ENCODE results near the gene ACP2.

DNA sequence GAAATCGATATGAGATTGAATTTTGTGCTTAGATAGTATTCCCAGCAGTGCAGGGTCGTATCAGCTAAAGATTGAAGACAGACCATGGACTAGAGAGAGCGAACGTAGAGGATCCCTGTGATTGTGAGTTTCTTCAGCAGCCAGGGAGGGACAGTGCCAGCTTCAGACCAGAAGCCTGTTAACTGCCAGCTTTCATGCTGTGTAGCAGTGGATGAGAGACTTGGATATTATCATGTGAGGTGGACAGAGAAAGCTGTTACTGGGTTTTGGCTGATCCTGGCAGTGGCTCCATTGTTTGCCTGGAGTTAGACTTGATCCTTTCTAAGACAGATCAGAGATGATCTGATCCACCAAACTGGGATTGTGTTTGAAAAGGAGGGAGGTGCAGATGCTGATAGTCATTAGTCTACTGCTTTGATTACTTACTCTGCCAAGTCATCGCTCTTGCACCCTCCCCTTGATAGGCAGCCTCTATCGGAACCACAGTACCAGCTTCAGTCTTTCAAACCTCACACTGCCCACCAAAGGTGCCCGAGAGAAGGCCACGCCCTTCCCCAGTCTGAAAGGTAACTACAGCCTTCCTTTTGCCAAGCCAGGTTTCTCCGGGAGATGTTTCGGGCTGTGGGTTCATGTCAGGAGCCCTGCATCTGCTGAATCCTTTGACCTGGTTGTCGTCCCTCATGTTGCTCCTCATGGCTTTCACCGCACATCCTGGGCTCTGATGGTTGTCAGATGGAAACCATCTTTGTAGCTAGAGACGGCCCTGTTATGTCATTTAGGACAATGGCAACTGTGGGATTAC, 37.6 kb upstream of the ACP2 start:
- TF ChIP-seq, protein P1, sequence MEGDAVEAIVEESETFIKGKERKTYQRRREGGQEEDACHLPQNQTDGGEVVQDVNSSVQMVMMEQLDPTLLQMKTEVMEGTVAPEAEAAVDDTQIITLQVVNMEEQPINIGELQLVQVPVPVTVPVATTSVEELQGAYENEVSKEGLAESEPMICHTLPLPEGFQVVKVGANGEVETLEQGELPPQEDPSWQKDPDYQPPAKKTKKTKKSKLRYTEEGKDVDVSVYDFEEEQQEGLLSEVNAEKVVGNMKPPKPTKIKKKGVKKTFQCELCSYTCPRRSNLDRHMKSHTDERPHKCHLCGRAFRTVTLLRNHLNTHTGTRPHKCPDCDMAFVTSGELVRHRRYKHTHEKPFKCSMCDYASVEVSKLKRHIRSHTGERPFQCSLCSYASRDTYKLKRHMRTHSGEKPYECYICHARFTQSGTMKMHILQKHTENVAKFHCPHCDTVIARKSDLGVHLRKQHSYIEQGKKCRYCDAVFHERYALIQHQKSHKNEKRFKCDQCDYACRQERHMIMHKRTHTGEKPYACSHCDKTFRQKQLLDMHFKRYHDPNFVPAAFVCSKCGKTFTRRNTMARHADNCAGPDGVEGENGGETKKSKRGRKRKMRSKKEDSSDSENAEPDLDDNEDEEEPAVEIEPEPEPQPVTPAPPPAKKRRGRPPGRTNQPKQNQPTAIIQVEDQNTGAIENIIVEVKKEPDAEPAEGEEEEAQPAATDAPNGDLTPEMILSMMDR (IDR thresholded peaks at IDR 0.05) = no peak
- no peak for TF ChIP-seq EZH2 (IDR thresholded peaks at IDR 0.05)
- TF ChIP-seq EZH2phosphoT487 (IDR thresholded peaks at IDR 0.05) = no peak
